Measurements from ENCODE around the gene HPDL. TPM values are rescaled to one million over a fixed set of nuclear protein-coding genes. Genes with fewer than 3 reads are reported as not detected.

HPDL gene
- total RNA-seq, 1 donor from 2014 or later = 11.6 TPM

DNA sequence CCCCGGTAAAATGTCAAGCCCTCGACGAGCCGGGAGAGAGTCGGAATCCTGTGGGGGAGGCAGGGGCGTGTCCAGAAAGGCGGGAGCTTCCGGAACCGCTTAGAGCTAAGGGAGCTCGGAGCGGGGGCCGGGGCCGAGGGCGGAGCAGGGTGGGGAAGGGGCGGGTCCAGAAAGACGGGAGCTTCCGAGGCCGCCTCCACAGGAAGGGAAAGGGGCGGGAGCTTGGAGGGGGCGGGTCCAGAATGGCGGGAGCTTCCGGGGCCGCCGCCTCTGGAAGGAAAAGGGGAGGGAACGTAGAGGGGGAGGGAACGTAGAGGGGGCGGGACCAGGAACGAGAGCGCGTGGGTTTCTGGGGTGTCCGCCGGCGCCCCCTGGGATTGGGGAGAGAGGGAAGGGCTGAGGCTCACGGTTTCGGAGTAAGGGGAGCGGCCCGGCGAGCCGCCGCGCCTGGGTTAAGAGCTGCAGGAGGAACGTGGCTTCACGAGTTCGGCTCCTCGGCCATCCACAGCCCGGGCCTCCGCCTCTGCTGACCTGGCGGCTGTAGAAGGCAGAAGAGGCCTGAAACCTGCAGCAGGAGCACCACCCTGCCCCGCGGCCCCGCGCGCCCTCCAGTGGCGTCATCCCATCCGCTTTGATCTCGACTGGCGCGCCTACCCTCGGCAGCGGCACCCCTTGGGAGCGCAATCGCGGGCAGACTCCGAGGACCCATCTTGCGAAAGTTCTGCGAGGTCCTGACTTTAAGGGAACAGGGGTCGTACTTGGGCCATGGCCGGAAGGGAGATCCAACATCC, 23.0 kb upstream of the HPDL start:
- Mint-ChIP-seq H3K36me3 (ENCODE audit: low read depth) (no peaks in the 10 kb centered on the region), H3K9me3 (no peaks in the 10 kb centered on the region), H3K4me1 (peaks cover 41% of the 10 kb centered on the region), H3K27ac (ENCODE audit: unreplicated experiment) (peak overlapping the region; percentile 93), H3K4me3 (peak overlapping the region; percentile 93), H3K27me3 (ENCODE audit: low read depth) (no peaks in the 10 kb centered on the region)
- TF ChIP-seq CTCF (conservative IDR thresholded peaks at IDR 0.05) = peak; percentile 65
- DNase-seq (ENCODE audit: low read depth, low spot score) = peak; percentile 86

GRCh38 chr1:45304311-45305081, 22.2 kb upstream of the HPDL start:
- Mint-ChIP-seq H3K4me1 (peaks cover 41% of the 10 kb centered on the region), H3K36me3 (ENCODE audit: low read depth) (no peaks in the 10 kb centered on the region), H3K27ac (ENCODE audit: unreplicated experiment) (peak overlapping the region; percentile 93), H3K4me3 (peak overlapping the region; percentile 93), H3K27me3 (ENCODE audit: low read depth) (no peaks in the 10 kb centered on the region), H3K9me3 (no peaks in the 10 kb centered on the region)
- no peak for TF ChIP-seq CTCF (conservative IDR thresholded peaks at IDR 0.05)
- DNase-seq (ENCODE audit: low read depth, low spot score) = no peak

DNA sequence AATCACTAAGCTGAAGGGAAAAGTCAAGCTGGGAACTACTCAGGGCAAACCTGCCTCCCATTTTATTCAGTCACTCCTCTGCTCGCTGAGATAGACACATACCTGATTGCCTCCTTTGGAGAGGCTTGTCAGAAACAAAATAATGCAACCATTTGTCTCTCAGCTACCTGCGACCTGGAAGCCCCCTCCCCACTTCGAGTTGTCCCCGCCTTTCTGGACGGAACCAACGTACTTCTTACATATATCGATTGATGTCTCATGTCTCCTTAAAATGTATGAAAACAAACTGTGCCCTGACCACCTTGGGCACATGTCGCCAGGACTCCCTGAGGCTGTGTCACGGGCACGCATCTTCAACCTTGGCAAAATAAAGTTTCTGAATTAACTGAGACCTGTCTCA, 21.5 kb upstream of the HPDL start:
- H3K9me3 Mint-ChIP-seq = no peaks in the 10 kb centered on the region
- TF ChIP-seq CTCF (conservative IDR thresholded peaks at IDR 0.05) = no peak
- H3K27me3 Mint-ChIP-seq (ENCODE audit: low read depth) = no peaks in the 10 kb centered on the region
- no peaks in the 10 kb centered on the region for H3K36me3 Mint-ChIP-seq (ENCODE audit: low read depth)
- H3K27ac Mint-ChIP-seq (ENCODE audit: unreplicated experiment) = no peak overlapping the region
- peaks cover 39% of the 10 kb centered on the region for H3K4me1 Mint-ChIP-seq
- no peak for DNase-seq (ENCODE audit: low read depth, low spot score)
- H3K4me3 Mint-ChIP-seq = peak overlapping the region; percentile 93

- Mint-ChIP-seq H3K36me3 (ENCODE audit: low read depth) (no peaks in the 10 kb centered on the region), H3K4me3 (peak overlapping the region; percentile 50), H3K4me1 (peaks cover 36% of the 10 kb centered on the region), H3K27me3 (ENCODE audit: low read depth) (no peaks in the 10 kb centered on the region), H3K27ac (ENCODE audit: unreplicated experiment) (peak overlapping the region; percentile 25), H3K9me3 (no peaks in the 10 kb centered on the region)
- no peak for DNase-seq (ENCODE audit: low read depth, low spot score)
- TF ChIP-seq CTCF (conservative IDR thresholded peaks at IDR 0.05) = no peak
These were observed 20.4 kb upstream of the HPDL start for GRCh38 chr1:45306319-45306718.

GRCh38 chr1:45306905-45307304, 19.8 kb upstream of the HPDL start:
- DNase-seq (ENCODE audit: low read depth, low spot score) = no peak
- H3K4me1 Mint-ChIP-seq = peaks cover 33% of the 10 kb centered on the region
- no peaks in the 10 kb centered on the region for H3K9me3 Mint-ChIP-seq
- no peak overlapping the region for H3K27ac Mint-ChIP-seq (ENCODE audit: unreplicated experiment)
- no peaks in the 10 kb centered on the region for H3K36me3 Mint-ChIP-seq (ENCODE audit: low read depth)
- H3K27me3 Mint-ChIP-seq (ENCODE audit: low read depth) = no peaks in the 10 kb centered on the region
- no peak for TF ChIP-seq CTCF (conservative IDR thresholded peaks at IDR 0.05)
- H3K4me3 Mint-ChIP-seq = peak overlapping the region; percentile 25
